K562 (cell line): Measurements from ENCODE around the gene TMEM266. TPM values are rescaled to one million over a fixed set of nuclear protein-coding genes. Genes with fewer than 3 reads are reported as not detected.

Experiments
- AFF4 ChIP-seq: sonication (generic); formaldehyde crosslinking; IDR thresholded peaks from 2 replicates; pipeline ENCODE4 v1.8.0; 2023; ENCODE audit warnings: mild to moderate bottlenecking, missing genetic modification reagents
- ID3 ChIP-seq, 2 experiments: fragments of 250-450 bp in 1 of 2; fragments of 450-650 bp in 1 of 2; sonication (Bioruptor Pico) in 1 of 2; IDR thresholded peaks; 2 replicates each; pipeline versions ENCODE4 v1.6.1 to v1.8.0; 2016 to 2021; ENCODE audit warnings: mild to moderate bottlenecking in 2 of 2, moderate library complexity in 2 of 2, missing compliant biosample characterization in 1 of 2, missing genetic modification characterization in 1 of 2
- NCOA6 ChIP-seq: fragments of 450-650 bp; IDR thresholded peaks from 2 replicates; pipeline ENCODE4 v1.6.1; 2017; ENCODE audit warnings: mild to moderate bottlenecking
- PML ChIP-seq: IDR thresholded peaks from 2 replicates; pipeline ENCODE4 v1.6.1; 2012; ENCODE audit warnings: low read length, inconsistent platforms
- REST ChIP-seq, 2 experiments: fragments of 450-650 bp; formaldehyde crosslinking in 1 of 2; IDR thresholded peaks; 2 replicates each; pipeline versions ENCODE4 v1.4.0 to v1.6.1; 2014 to 2020; ENCODE audit warnings: mild to moderate bottlenecking in 2 of 2, borderline replicate concordance in 1 of 2, low read depth in 1 of 2
- TOE1 ChIP-seq, 2 experiments: fragments of 450-650 bp in 1 of 2; sonication (generic) in 1 of 2; formaldehyde crosslinking in 1 of 2; IDR thresholded peaks; 2 replicates each; pipeline versions ENCODE4 v1.7.1 to v1.8.0; 2016 to 2022; ENCODE audit warnings: borderline replicate concordance in 2 of 2, mild to moderate bottlenecking in 2 of 2, antibody characterized with exemption in 1 of 2, inconsistent platforms in 1 of 2, low read depth in 1 of 2, missing genetic modification reagents in 1 of 2, moderate library complexity in 1 of 2
- ZNF134 ChIP-seq: fragments of 250-450 bp; sonication (Bioruptor Pico); conservative IDR thresholded peaks from 2 replicates; pipeline ENCODE4 v1.4.0; 2020
- ZNF512 ChIP-seq: IDR thresholded peaks from 2 replicates; pipeline ENCODE4 v1.6.1; 2016; ENCODE audit warnings: missing genetic modification characterization, missing compliant biosample characterization
- ZNF780A ChIP-seq: fragments of 250-450 bp; sonication (Bioruptor Pico); IDR thresholded peaks from 2 replicates; pipeline ENCODE4 v1.5.0; 2021; ENCODE audit warnings: mild to moderate bottlenecking
- polyA plus RNA-seq, 8 experiments: library from polyadenylated mRNA; depleted of rRNA in 4 of 8; stranded (reverse) in 5 of 8; unstranded in 3 of 8; fragments of >200 nt; fragmentation: Nextera tagmentation in 2 of 8; fragmentation: Illumina TruSeq in 1 of 8; extraction: Ambion mirVana in 2 of 8; extraction: Trizol in 1 of 8; gene quantifications; 2 replicates each; pipeline versions ENCODE4 v1.2.1 to v1.2.3, GENCODE V29; 2011 to 2014; ENCODE audit warnings: inconsistent platforms in 1 of 8, missing spikeins in 1 of 8
- total RNA-seq, 7 experiments: library from RNA; depleted of rRNA in 6 of 7; stranded (reverse); fragments of >200 nt in 6 of 7; fragmentation: Illumina TruSeq in 2 of 7; extraction: Trizol in 2 of 7; gene quantifications; 2 replicates each; pipeline versions ENCODE4 v1.2.1 to v1.2.3, GENCODE V29; 2011 to 2021; ENCODE audit warnings: low replicate concordance in 1 of 7

The TMEM266 gene
- total and polyA plus RNA-seq, 9 of the 15 experiments (the other 6 are each of a cell fraction or from before 2014, with no cell fraction given): not detected

GRCh38 chr15:76057332-76058000 lies 2.3 kb upstream of the TMEM266 start (continued):
- TF ChIP-seq AFF4 (no peak), ZNF134 (CRISPR knock-in tag) (no peak), ZNF780A (CRISPR knock-in tag) (no peak), NCOA6 (no peak), ID3 (CRISPR knock-in tag; IDR thresholded peaks at IDR 0.05) (no peak), ID3 (tag; IDR thresholded peaks at IDR 0.05) (no peak), ZNF512 (tag) (no peak), REST (IDR thresholded peaks at IDR 0.05; ENCODE audit: borderline replicate concordance) (peak; percentile 38; the same call in 1 of the 2 replicates), REST (CRISPR knock-in tag; IDR thresholded peaks at IDR 0.05; ENCODE audit: low read depth) (no peak), TOE1 (IDR thresholded peaks at IDR 0.05; ENCODE audit: borderline replicate concordance) (no peak), TOE1 (CRISPR knock-in tag; IDR thresholded peaks at IDR 0.05; ENCODE audit: borderline replicate concordance, low read depth) (no peak), PML (no peak)
